Heart left ventricle (tissue), 13 donors: ENCODE measurements around the gene CALR3.

Experiments
- POLR2A ChIP-seq, 2 donors: fragments of 450-650 bp; IDR thresholded peaks; one replicate each; pipeline ENCODE4 v1.6.1; 2017; ENCODE audit warnings: antibody characterized with exemption in 2 of 2, mild to moderate bottlenecking in 2 of 2, moderate library complexity in 2 of 2
- TF ChIP-seq, protein P1 (sequence below), 12 donors: fragments of 200-600 bp; sonication (generic) in 4 of 12; IDR thresholded peaks; one replicate each; pipeline versions ENCODE4 v1.5.0 to v1.8.0; 2018 to 2022; ENCODE audit warnings: antibody characterized with exemption in 12 of 12, mild to moderate bottlenecking in 5 of 12
- donor health status: ischemic (EF 13 %, LVEDD 7.1; RV severe dilation, severe dysfunction).
- donor health status: DM: no; HTN: yes; CAD: no.
- donor health status: DM: no; HTN: no; CAD: no.
- donor health status: ischemic (EF 25% LVEDD 6.9; RV normal size, moderate dysfunction).
- donor health status: ischemic (EF 25% LVEDD 5.7; RV mildly dilated, moderate dysfunction).
- donor health status: ischemic (EF 35%, LVEDD 5.7; RV mildly dilated, moderate dysfunction).
- donor health status: nonischemic (EF 11% LVEDD 7.7; RV severe dilation, severe dysfunction).
- donor health status: DM: yes; HTN: yes; CAD: no.
- donor health status: PGD.
- donor health status: ischemic (EF 29% LVEDD 5.4; RV normal size, mild dysfunction).
- donor health status: nonischemic (EF 23%, LVEDD 6.1; RV moderate dilation, normal function).

DNA sequence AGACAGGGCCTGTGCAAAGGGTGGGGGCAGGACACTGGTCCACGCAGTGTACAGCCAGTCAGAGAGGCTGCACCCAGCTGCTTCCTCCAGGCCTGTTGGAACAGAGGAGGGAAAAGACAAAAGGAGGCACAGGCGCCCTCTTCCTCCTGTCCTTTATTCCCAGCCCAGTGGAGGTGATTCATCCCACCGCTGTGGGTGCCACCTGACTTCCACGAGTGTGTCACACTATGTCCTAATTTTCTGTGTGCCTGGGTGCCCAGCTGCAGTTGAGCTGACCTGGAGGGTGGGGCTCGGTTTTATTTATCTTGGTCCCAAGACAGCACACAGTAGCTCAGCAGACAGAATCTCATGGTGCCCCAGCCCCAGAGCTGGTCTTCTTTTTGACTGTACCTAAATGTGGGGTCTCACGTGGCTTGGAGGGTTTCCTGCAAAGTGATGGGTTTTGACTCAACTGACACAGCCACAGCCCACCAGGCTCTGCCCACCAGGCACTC is 33.2 kb downstream of the CALR3 start:
- TF ChIP-seq, protein P1, sequence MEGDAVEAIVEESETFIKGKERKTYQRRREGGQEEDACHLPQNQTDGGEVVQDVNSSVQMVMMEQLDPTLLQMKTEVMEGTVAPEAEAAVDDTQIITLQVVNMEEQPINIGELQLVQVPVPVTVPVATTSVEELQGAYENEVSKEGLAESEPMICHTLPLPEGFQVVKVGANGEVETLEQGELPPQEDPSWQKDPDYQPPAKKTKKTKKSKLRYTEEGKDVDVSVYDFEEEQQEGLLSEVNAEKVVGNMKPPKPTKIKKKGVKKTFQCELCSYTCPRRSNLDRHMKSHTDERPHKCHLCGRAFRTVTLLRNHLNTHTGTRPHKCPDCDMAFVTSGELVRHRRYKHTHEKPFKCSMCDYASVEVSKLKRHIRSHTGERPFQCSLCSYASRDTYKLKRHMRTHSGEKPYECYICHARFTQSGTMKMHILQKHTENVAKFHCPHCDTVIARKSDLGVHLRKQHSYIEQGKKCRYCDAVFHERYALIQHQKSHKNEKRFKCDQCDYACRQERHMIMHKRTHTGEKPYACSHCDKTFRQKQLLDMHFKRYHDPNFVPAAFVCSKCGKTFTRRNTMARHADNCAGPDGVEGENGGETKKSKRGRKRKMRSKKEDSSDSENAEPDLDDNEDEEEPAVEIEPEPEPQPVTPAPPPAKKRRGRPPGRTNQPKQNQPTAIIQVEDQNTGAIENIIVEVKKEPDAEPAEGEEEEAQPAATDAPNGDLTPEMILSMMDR (IDR thresholded peaks at IDR 0.05) = no peak
- TF ChIP-seq POLR2A (IDR thresholded peaks at IDR 0.05) = peak in 1 of 2 donors; percentile 55
